ENCODE measurements around the gene MLEC.

Gene MLEC

GRCh38 chr12:120685522-120685921 is 1.4 kb upstream of the MLEC start:
- H3K4me3 ChIP-seq (ENCODE audit: low read length) = no peak overlapping the region
- no peak for DNase-seq (ENCODE audit: low read depth)
- TF ChIP-seq, protein P1, sequence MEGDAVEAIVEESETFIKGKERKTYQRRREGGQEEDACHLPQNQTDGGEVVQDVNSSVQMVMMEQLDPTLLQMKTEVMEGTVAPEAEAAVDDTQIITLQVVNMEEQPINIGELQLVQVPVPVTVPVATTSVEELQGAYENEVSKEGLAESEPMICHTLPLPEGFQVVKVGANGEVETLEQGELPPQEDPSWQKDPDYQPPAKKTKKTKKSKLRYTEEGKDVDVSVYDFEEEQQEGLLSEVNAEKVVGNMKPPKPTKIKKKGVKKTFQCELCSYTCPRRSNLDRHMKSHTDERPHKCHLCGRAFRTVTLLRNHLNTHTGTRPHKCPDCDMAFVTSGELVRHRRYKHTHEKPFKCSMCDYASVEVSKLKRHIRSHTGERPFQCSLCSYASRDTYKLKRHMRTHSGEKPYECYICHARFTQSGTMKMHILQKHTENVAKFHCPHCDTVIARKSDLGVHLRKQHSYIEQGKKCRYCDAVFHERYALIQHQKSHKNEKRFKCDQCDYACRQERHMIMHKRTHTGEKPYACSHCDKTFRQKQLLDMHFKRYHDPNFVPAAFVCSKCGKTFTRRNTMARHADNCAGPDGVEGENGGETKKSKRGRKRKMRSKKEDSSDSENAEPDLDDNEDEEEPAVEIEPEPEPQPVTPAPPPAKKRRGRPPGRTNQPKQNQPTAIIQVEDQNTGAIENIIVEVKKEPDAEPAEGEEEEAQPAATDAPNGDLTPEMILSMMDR (IDR thresholded peaks at IDR 0.05; ENCODE audit: insufficient read depth, low read depth, low read length, missing control alignments) = no peak

- peak overlapping the region; percentile 86 for H3K4me3 ChIP-seq (ENCODE audit: low read length)
- TF ChIP-seq, protein P1 (IDR thresholded peaks at IDR 0.05; ENCODE audit: insufficient read depth, low read depth, low read length, missing control alignments) = no peak
- DNase-seq (ENCODE audit: low read depth) = peak; percentile 98
Measured at GRCh38 chr12:120686151-120686689, 729 bp upstream of the MLEC start.

GRCh38 chr12:120687578-120688289 is 785 bp downstream of the MLEC start:
- no peak for DNase-seq (ENCODE audit: low read depth)
- TF ChIP-seq, protein P1 (IDR thresholded peaks at IDR 0.05; ENCODE audit: insufficient read depth, low read depth, low read length, missing control alignments) = no peak
- peak overlapping the region; percentile 86 for H3K4me3 ChIP-seq (ENCODE audit: low read length)

DNA sequence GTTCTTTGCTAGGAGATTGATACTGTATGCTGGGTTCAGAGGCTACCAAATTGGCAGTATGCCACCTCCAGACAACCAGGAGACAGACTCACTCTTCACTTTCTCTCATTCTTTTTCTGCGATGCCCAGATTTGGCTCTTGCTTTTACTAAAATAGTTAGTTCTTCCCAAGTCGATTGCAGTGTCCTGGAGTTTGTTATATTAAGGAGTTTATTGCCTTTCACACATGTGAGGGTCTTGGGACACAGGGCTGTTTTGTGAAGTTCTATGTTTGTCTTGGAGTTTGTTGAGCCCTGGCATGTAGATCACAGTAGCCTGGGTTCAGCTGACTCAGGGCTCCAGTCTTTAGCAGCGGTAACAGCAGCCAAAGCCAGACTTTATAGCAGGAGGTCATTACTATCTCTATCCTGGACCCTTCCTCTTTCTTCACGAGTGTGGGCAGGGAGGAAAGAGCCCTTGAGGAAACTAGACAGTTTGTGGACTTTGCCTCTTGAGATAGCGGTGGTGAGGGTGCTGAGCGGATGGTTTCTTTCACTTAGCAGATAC is 1.6 kb downstream of the MLEC start:
- TF ChIP-seq, protein P1 (IDR thresholded peaks at IDR 0.05; ENCODE audit: insufficient read depth, low read depth, low read length, missing control alignments) = no peak
- peak overlapping the region; percentile 86 for H3K4me3 ChIP-seq (ENCODE audit: low read length)
- peak; percentile 41 for DNase-seq (ENCODE audit: low read depth)

DNA sequence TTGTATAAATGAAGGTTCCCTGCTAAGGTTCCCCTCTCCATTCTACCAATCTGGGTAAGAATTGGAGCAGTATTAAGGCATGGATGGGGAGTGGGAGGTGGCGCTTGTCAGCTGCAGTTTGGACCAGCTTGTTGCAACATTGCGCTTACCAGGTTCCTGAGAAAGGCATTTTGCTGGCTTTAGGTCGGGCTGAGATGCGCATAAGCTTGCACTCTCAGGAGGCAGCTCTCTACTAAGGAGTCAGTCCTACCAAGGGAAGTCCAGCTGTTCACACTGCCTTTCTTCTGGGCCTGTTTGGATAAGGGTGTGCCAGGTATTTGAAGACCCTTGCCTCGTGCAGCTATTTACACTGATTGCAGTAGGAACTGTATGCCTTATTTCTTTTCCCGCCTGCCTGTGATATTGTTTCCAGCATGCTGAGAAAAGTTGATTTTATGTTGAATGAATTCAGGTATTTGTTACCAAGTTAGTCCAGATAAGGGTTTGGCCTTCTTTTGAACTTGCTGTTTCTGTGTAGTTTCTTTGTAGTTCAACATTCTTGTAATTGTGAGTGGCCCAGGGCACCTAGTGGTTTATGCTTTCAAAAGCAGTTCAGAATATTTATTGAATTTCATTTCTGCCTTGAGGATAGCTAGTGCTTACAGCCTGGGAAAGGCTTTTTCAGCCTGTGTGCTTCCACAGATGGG is 2.6 kb downstream of the MLEC start:
- TF ChIP-seq, protein P1 (IDR thresholded peaks at IDR 0.05; ENCODE audit: insufficient read depth, low read depth, low read length, missing control alignments) = no peak
- DNase-seq (ENCODE audit: low read depth) = no peak
- H3K4me3 ChIP-seq (ENCODE audit: low read length) = peak overlapping the region; percentile 86

- H3K4me3 ChIP-seq (ENCODE audit: low read length) = no peak overlapping the region
- TF ChIP-seq, protein P1 (IDR thresholded peaks at IDR 0.05; ENCODE audit: insufficient read depth, low read depth, low read length, missing control alignments) = no peak
- DNase-seq (ENCODE audit: low read depth) = no peak
Measured at GRCh38 chr12:120690083-120690450, 3.1 kb downstream of the MLEC start.

Measured in epithelial cell of esophagus (primary cell).